ENCODE data around the gene GYG1.

GRCh38 chr3:149019580-149019979 lies 28.2 kb downstream of the GYG1 start:
- no peak for TF ChIP-seq POLR2A (IDR thresholded peaks at IDR 0.05; ENCODE audit: low read length)
- no peak for TF ChIP-seq GATA1 (IDR thresholded peaks at IDR 0.05; ENCODE audit: low read depth, low read length)
